ENCODE results near the gene APC. TPM values are rescaled to one million over a fixed set of nuclear protein-coding genes. Genes with fewer than 3 reads are reported as not detected.

APC gene
- polyA plus RNA-seq (ENCODE audit: insufficient read length in 4 of 4): 10 to 100 TPM; 30.3 to 33.5 (median 32.0) TPM

- peak in 3 of 4 donors; percentile 47 to 77 (median 74) for DNase-seq (ENCODE audit: low read depth in 4 of 4, low spot score in 2 of 4)
Observed at GRCh38 chr5:112737463-112738190, at the start of gene APC. TSS of gene APC (plus strand) at chr5:112737885. CDS start at chr5:112754891, 17,006 bp downstream.

DNA sequence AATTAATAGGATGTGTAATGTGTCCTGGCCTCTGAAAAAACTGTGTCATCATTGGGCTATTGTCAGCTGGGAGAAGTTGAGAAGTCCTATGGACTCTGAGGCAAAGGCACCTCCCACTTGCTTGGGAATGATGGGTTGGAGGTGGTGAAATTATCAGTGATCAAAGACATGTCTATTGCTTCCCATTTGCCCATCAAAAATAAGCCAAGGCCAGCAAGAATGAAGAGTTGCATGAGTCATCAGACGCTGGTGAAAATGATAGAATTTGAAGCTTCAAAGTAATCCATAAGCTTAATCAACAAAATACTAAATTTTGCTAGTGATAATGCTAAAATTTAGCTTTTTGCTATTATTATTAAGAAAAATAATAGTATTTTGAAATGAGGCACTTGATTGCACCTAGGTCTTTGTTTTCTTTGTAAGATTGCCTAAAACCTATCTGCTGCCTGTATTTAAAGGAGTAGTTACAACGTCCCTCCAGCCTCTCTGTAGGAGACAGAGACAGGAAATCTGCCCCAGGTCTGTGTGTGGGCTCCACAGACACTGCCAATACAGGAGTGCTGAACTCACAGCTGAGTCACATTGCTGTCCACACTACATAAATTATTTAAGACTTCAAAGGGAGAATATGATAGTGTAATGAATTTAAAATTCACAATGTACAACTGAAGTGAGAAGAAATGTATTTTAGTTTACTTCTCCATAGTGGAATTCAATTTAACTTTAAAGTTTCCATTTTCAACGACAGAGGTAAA, 48.4 kb upstream of the APC start:
- no peak for DNase-seq (ENCODE audit: low read depth in 4 of 4, low spot score in 2 of 4)

- DNase-seq (ENCODE audit: low read depth in 4 of 4, low spot score in 2 of 4): no peak
Observed at GRCh38 chr5:112690605-112691338, 46.9 kb upstream of the APC start.

- DNase-seq (ENCODE audit: low read depth in 4 of 4, low spot score in 2 of 4): no peak
Observed at GRCh38 chr5:112691339-112691680, 46.4 kb upstream of the APC start.

DNA sequence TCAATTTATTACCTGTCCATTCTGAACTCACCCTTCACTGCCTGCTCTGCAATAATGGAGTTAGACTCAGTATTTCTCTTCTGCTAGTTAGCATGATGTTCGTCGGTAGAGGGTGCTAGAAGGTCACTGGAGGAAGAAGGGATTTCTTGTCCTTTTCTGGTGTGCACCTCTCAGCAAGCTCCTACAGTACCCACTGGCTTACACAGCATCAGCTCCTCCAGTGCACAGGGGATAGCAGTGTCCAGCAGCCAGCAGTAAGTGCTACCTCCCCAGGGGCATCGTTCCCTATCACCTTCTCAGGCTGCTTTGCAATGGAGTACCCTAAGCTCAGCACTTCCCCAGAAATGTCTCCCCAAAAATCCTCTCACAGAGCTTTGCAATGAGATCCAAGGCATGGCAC, 45.9 kb upstream of the APC start:
- DNase-seq (ENCODE audit: low read depth in 4 of 4, low spot score in 2 of 4): no peak

DNA sequence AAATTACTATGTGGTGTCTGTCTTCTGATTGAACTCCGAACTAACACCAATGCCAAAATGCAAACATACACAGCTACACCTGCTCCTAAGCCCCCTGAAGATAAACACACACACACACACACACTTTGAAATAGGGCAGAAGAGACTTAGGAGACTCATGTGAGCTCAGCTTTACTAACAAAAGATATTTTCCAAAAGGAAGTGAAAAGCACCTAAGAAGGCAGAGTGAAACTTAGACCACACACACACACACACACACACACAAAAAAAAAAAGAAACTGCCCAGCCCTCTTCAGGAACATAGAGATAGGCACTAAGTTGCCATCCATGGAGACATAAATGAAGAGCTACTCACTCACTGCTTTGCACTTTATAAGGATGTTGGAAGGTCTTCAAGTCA, 45.2 kb upstream of the APC start:
- DNase-seq (ENCODE audit: low read depth in 4 of 4, low spot score in 2 of 4): no peak

- no peak for DNase-seq (ENCODE audit: low read depth in 4 of 4, low spot score in 2 of 4)
Observed at GRCh38 chr5:112693301-112693700, 44.4 kb upstream of the APC start.

GRCh38 chr5:112694853-112695709, 42.6 kb upstream of the APC start:
- no peak for DNase-seq (ENCODE audit: low read depth in 4 of 4, low spot score in 2 of 4)

- no peak for DNase-seq (ENCODE audit: low read depth in 4 of 4, low spot score in 2 of 4)
Observed at GRCh38 chr5:112696786-112697185, 40.9 kb upstream of the APC start.

GRCh38 chr5:112697322-112697721, 40.4 kb upstream of the APC start:
- no peak for DNase-seq (ENCODE audit: low read depth in 4 of 4, low spot score in 2 of 4)

DNA sequence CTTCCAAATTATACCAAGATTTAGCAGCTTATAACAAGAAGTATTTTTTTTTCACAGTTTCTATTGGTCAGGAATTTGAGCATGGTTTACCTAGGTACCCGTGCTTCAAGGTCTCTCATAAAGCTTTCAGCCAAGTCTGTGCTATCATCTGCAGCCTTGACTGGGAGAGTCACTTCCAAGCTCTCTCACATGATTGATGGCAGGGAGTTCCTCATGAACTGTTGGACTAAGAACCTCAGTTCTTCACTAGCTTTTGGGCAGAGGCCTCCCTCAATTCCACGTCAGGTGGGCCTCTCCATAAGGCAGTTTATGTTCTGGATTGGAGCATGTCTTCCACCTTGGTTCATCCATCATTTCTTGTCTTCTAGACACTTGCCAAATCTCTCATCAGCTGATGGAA, 39.9 kb upstream of the APC start:
- DNase-seq (ENCODE audit: low read depth in 4 of 4, low spot score in 2 of 4): no peak

- no peak for DNase-seq (ENCODE audit: low read depth in 4 of 4, low spot score in 2 of 4)
Observed at GRCh38 chr5:112703866-112704820, 33.5 kb upstream of the APC start.

DNA sequence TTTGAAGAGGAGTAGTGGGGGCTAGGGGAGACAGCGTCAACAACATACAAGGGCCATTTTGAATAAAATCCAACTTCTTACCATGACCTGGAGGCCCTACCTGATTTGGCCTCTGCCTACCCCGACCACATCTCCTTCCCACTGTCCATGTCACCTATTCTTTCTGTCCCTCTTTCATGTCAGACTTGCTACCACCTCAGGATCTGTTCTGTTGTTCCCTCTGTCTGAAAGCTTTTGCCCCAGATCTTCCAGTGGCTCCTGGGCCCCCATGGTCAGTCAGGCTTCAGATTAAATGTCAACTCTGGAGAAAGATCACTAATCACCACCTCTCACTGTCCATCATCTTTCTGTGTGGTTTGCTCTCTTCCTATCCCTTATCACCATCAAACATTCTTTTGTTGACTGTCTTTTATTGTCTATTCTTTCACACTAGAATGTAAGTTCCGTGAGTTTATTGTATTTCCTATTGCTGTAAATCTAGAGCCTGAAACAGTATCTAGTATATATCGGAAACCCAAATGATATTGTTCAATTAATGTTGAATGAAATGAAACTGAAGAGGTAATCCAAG, 31.2 kb upstream of the APC start:
- DNase-seq (ENCODE audit: low read depth in 4 of 4, low spot score in 2 of 4): no peak

DNA sequence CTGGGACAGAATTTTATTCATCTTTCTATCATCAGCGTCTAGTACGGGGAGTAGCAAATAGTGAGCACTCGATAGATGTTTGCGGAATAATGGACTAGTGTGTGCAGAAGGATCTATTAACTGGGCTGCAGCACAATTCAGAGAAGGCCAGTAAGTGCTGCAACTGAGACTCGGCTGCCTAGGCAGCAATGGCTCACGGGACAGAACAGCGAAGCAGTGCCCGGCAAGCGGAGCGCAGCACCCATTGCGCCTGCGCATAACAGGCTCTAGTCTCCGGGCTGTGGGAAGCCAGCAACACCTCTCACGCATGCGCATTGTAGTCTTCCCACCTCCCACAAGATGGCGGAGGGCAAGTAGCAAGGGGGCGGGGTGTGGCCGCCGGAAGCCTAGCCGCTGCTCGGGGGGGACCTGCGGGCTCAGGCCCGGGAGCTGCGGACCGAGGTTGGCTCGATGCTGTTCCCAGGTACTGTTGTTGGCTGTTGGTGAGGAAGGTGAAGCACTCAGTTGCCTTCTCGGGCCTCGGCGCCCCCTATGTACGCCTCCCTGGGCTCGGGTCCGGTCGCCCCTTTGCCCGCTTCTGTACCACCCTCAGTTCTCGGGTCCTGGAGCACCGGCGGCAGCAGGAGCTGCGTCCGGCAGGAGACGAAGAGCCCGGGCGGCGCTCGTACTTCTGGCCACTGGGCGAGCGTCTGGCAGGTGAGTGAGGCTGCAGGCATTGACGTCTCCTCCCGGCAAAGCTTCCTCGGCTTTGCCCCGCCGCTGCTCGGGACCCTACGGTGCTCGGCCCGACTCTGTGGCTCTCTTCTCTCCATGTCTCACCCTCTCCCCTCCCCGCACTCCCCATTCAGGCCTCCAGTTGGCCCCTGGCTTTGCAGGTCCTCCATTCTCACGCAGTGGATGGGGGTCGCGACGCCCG, 30.2 kb upstream of the APC start:
- peak; percentile 92 to 97 (median 94) for DNase-seq (ENCODE audit: low read depth in 4 of 4, low spot score in 2 of 4)

GRCh38 chr5:112708103-112708622, 29.5 kb upstream of the APC start:
- DNase-seq (ENCODE audit: low read depth in 4 of 4, low spot score in 2 of 4): peak; percentile 3 to 48 (median 38)

DNA sequence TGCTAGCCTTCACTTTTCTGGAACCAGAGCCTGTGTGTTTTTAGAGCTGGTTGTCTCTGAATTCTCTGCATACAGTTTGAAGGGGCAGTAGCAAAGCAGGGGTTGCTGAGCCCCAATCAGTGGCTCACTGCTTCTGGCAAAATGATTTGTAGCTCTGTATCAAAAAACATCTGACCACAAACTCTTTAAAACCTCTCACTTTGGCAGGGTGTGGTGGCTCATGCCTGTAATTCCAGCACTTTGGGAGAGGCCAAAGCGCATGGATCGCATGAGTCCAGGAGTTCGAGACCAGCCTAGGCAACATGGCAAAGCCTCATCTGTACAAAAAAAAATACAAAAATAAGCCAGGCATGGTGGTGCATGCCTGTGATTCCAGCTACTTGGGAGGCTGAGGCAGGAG, 28.3 kb upstream of the APC start:
- DNase-seq (ENCODE audit: low read depth in 4 of 4, low spot score in 2 of 4): no peak

GRCh38 chr5:112710896-112711295, 26.8 kb upstream of the APC start:
- DNase-seq (ENCODE audit: low read depth in 4 of 4, low spot score in 2 of 4): no peak

DNA sequence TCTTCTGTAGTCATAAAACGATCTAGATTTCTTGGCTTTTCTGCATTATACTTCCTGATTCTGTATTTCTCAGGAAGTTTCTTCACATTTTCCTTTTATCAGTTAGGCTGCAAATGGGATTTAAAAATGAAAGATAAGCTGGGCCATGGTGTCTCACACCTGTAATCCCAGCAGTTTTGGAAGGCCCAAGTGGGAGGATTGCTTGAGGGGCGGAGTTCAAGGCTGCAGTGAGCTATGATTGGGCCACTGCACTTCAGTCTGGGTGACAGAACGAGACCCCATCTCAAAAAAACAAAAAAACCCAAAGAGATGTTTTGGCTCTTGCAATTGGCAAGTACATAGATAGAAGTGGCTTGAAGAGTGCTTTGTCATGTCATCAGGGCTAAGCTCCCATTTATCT, 26.2 kb upstream of the APC start:
- DNase-seq (ENCODE audit: low read depth in 4 of 4, low spot score in 2 of 4): no peak
